ENCODE data around the gene ZNF333.

Gene ZNF333

GRCh38 chr19:14689598-14690503 lies at the start of gene ZNF333:
Gene ZNF333 (plus strand): TSS chr19:14690048. CDS start chr19:14693492, 3,444 bp downstream.
- peak; percentile 100 for DNase-seq

GRCh38 chr19:14648506-14648905 lies 41.3 kb upstream of the ZNF333 start:
- DNase-seq, result no peak

- DNase-seq, result no peak
Observed at GRCh38 chr19:14649020-14649419, 40.8 kb upstream of the ZNF333 start.

GRCh38 chr19:14650161-14650560 lies 39.7 kb upstream of the ZNF333 start:
- no peak for DNase-seq

- no peak for DNase-seq
Observed at GRCh38 chr19:14654786-14655560, 34.9 kb upstream of the ZNF333 start.

- DNase-seq, result no peak
Observed at GRCh38 chr19:14655726-14656125, 34.1 kb upstream of the ZNF333 start.

GRCh38 chr19:14659874-14660489 lies 29.9 kb upstream of the ZNF333 start:
- DNase-seq, result no peak

- no peak for DNase-seq
Observed at GRCh38 chr19:14661372-14661924, 28.4 kb upstream of the ZNF333 start.

- no peak for DNase-seq
Observed at GRCh38 chr19:14669940-14670339, 19.9 kb upstream of the ZNF333 start.

- DNase-seq, result no peak
Observed at GRCh38 chr19:14670408-14670807, 19.4 kb upstream of the ZNF333 start.

GRCh38 chr19:14672188-14672872 lies 17.5 kb upstream of the ZNF333 start:
- no peak for DNase-seq

- no peak for DNase-seq
Observed at GRCh38 chr19:14673088-14673487, 16.8 kb upstream of the ZNF333 start.

GRCh38 chr19:14674764-14675163 lies 15.1 kb upstream of the ZNF333 start, which contains the start of gene ADGRE3:
Gene ADGRE3 (minus strand): TSS chr19:14674844. CDS start chr19:14674770, 74 bp downstream.
- DNase-seq, result no peak

- DNase-seq, result no peak
Observed at GRCh38 chr19:14676762-14677161, 13.1 kb upstream of the ZNF333 start.

GRCh38 chr19:14677464-14677863 lies 12.4 kb upstream of the ZNF333 start:
- peak; percentile 24 for DNase-seq

- DNase-seq, result no peak
Observed at GRCh38 chr19:14678199-14678598, 11.6 kb upstream of the ZNF333 start.

- DNase-seq, result no peak
Observed at GRCh38 chr19:14682084-14682483, 7.8 kb upstream of the ZNF333 start.

GRCh38 chr19:14683439-14683838 lies 6.4 kb upstream of the ZNF333 start:
- DNase-seq, result no peak

GRCh38 chr19:14686411-14686810 lies 3.4 kb upstream of the ZNF333 start:
- peak; percentile 49 for DNase-seq

- DNase-seq, result no peak
Observed at GRCh38 chr19:14694641-14695266, 4.9 kb downstream of the ZNF333 start.

- no peak for DNase-seq
Observed at GRCh38 chr19:14695471-14695870, 5.6 kb downstream of the ZNF333 start.

- DNase-seq, result no peak
Observed at GRCh38 chr19:14699641-14700040, 9.8 kb downstream of the ZNF333 start.

All from stimulated activated CD4-positive, alpha-beta T cell treated with anti-CD3 and anti-CD28 coated beads, Interleukin-15, amount 100 ng/mL, for 24 hours (primary cell).